HG03575 (cell line): ENCODE measurements around the gene ACYP1.

Experiments
- ATAC-seq: cut with Tn5 transposase; IDR thresholded peaks from one replicate; pipeline ENCODE4 v1.9.1; 2021; ENCODE audit not compliant: unreplicated experiment, insufficient number of reproducible peaks, low FRiP score; ENCODE audit errors: extremely low read depth

ACYP1 gene

DNA sequence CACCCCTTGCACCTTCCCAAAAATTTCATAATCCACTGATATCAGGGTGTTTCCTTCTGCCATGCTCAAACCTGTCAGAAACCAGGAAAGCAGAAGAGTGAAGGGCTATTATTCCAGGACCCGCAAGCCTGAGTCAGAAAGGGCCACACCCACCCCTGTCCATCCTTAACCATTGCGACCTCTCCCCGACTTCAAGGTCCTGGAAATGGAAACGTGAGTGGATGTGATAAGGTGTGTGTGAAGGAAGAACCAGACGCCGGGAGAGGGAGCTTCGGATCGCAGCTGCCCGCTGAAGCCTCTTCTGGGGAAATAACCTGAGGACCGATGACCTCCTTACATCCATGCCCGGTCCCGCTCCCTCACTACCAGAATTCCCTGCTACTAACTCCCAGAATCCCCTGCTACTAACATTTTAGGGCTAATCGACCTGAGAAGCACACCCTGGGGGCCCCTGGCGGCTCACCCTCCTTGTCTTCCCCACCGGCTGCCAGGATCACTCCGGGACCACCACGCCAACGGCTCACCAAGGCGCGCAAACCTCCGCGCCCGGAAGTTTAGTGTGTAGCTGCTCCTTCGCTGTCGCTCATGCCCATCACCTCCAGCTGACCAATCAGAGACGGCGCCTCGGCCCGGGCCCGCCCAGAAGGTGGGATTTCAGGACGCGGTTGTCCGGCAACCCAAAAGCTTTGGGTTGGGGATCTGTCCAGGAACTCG lies at the start of gene ACYP1:
Gene ACYP1, minus strand, starts transcription at position 534 of the 714 bp plus-strand sequence. Its CDS starts 471 bp downstream, at position 63.
- peak; percentile 57 for ATAC-seq

DNA sequence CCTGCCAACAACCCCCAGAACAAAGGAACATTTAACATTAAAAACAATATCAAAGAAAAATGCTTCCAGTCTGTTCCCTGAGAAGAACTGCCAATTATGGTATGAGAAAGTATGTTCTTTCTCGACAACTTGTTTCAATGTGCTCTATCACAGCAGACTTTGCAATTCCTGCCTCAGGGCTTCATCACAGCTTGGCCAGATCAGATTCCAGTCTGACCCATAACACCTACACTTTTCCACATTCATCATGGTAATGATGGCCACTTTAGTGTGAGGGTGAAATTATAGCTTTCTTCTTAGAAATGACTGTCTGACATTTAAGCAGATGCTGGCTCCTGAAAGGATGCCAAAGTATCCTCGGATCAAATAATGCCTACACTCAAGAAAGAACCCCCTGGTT lies 46.1 kb upstream of the ACYP1 start:
- no peak for ATAC-seq

DNA sequence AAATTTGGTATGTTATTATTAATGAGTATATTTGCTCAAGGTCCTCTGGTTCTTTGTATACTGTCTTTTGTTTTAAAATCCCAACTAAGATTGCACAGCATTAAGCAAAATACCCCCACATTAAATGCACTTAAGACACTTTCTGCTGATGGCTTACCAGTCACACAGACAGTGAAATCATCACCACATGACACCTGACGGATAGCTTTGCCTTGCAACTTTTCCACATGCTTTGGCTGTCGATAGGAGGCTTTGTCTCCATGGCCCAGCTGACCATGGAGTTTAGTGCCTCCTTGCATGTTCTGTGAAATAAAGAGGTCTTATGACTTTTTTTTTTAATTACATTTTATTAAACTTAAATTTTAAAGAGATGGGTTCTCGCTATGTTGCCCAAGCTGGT lies 43.4 kb upstream of the ACYP1 start:
- no peak for ATAC-seq

DNA sequence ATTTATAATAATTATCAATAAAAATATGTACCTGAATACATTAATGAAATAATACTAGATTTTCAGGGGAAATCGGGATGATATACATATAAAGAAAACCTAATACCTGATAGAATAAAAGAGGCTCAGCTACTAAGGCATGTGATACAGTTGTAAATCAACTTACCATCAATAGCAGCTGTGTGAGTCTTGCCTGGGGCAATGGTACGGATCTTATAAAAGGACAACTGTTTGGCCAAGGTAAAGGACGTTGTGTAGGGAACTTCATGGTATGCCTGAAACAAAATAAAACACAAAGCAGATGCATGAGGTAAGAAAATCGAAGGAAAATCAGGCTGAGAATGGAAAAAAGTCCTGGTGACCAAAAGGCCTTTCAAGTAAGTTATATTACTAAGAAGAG lies 37.7 kb upstream of the ACYP1 start:
- ATAC-seq: no peak

DNA sequence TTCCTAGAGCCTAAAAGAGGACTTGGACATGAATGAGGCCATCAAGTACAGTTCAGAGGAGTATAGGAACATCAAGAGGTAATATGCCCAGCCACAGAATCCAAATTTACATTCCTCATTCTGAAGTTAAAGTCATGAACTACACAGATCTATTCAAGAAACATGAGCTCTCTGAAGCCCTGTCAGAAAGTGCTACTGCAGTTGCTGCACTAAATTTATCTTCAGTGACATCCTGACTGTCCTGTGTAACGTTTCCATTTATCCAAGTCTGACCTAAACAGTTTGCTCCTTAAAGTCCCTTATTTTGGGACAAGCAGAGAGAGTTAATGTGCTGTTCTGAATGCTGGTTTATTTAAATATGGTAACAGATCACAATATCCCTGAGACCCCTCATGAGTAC lies 34.9 kb upstream of the ACYP1 start:
- ATAC-seq: no peak

DNA sequence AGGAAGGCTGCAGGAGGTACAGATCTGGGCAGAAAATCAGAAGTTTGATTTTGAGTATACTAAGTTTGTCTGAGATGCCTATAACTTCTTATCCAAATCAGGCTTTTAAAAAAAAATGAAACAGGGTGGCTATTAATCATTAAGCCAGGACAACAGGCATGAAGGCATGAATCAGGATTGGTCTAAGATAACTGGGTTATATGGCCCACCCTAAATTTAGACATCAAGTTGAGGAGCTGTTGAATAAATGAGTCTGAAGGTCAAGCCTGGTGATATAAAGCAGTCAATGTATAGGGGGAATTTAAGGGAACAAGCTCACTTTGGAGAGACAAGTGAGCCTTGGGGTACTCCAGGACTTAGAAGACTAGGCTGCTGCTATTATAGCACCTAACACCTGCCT lies 34.4 kb upstream of the ACYP1 start:
- no peak for ATAC-seq

DNA sequence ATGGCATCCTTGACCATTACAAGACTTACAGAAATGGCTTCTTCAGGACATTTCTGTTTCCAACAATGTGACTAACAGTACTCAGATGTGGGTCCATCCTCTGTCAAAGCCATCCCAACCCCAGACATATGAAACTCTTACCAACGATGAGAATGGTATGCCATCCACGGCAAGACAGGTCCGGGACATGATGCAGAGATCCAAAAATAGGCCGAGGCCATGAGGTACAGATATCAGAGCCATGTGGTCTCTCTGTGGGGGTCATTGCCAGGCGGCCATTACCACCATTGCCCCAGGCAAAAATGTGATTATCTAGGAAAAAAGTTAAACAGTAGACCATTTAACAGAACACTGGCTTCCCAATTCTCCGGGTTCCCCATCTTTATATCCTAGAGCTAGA lies 33.1 kb upstream of the ACYP1 start:
- ATAC-seq: no peak

DNA sequence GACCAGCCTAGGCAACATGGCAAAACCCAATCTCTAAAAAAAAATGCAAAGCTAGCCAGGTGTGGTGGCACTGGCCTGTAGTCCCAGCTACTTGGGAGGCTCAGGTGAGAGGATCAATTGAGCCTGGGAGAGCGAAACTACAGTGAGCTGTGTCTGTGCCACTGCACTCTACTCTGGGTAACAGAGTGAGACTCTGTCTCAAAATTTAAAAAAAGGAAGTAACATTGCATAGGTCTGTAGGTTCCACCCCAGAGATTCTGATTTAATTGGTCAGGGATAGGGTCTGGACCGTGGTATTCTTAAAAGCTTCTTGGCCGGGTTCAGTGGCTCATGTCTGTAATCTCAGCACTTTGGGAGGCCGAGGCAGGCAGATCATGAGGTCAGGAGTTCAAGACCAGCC lies 31.9 kb upstream of the ACYP1 start:
- ATAC-seq: no peak

DNA sequence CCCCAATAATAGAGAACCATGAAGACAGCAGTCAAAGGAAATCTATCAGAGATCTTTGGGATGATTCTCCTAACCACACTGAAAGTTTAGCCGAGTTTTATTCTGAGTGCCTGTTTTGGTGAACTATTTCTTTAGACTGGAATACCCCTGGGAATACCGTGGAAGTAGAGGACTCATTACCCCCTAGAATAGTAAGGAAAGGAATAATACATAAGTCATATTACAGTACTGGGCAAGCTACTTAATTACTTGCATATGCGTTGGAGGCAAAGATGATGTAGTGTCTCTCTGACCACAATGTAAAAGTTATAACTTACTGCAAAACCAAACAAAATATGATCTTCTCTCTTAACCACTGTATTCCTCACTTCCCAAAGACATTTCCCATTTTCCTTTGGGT lies 31.1 kb upstream of the ACYP1 start:
- ATAC-seq: no peak

DNA sequence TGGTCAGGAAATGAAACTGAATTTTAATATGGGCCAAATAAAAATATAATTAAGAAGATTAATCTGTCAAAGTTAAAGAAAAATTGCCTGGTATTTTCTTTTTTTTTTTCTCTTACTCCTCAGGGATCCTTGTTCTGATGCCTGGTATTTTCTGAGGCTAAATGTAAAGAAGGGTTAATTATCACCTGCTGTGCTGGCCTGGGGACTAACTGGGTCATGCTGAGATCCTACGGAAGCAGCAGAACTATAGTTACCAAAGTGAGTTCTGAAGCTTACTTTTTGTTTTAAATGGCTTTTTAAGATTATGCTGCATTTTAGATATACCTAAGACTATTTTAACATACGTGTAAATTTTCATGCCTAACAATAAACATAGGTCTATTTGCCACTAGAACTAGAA lies 28.9 kb upstream of the ACYP1 start:
- ATAC-seq: no peak

DNA sequence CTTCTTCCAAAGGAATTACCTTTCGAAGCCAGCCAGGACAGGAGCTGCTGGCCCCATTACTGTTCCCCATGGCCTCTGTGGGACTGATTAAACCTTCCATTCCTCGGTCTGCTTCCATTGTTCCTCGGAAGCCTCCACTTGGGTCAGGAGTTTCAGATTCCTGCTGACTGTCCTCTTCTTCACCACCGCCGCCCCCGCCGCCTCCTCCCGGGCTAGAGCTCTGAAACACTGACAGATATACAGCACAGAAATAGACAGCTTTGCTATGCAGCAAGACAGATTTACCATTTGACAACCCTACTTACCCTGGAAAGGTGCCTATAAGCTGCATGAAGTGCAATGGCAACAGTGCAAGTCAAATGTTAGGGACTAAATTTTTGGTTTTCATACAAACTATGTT lies 27.4 kb upstream of the ACYP1 start:
- no peak for ATAC-seq

DNA sequence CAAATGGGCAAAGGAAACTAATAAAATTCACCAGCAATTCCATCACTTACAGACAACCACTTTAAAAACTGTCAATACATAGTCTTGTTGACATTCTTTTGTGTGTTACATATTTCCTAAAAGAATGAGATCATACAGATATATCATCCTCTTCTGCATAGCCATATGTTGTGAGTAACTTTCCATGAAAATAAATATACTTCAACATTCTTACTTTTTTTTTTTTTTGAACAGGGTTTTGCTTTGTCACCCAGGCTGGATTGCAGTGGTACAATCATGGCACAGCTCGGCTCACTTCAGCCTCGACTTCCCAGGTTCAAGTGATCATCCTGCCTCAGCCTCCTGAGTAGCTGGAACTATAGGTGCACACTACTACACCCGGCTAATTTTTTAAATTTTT lies 26.5 kb upstream of the ACYP1 start:
- ATAC-seq: no peak

DNA sequence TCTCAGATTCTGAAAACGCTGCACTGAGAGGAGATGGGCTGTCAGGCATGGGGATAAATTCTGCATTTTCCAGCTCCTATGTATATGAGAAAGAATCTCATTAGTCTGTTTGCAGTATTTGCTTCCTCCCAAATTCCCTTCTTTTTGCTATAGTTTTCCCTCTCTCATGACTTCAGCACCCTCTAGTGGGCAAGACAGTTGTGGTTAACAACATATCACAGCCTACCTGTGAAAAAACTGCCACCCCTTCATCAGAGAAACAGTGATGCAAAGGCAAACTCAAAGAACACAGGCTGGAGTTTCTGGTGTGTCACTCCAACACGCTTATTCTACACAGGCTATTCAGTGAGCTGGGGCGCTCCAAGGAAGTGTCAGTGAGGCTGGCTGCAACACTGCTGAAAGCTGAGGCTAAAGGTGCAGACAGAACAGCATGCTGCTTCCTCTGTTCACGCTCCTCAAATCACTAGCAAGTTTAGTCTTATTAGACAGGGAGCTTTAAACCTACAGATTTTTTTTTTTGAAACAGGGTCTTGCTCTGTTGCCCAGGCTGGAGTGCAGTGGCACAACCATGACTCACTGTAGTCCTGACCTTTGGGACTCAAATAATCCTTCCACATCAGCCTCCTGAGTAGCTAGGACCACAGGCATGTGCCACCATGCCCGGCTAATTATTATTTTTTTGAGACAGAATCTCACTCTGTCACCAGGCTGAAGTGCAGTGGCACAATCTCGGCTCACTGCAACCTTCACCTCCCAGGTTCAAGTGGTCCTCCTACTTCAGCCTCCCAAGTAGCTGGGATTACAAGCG lies 24.9 kb upstream of the ACYP1 start:
- no peak for ATAC-seq

DNA sequence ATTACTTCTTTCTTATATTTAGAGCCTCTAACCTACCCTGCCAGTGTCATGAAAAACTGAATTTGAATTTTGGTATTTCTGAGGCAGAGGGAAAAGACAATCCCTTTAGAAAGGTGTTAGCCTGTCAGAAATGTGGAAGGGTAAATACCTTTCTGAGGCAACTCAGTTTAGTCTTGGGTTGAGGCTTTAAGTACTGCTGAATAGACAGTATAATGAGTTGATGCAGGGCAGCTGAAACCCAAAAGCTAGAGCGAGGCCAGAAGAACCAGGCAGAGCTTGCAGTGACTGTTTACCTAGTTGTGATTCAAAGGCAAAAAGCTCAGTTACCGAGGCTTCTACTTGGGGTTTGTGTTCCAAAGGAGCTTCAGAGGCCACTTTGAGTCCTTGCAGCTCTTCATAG lies 24.3 kb upstream of the ACYP1 start:
- no peak for ATAC-seq

DNA sequence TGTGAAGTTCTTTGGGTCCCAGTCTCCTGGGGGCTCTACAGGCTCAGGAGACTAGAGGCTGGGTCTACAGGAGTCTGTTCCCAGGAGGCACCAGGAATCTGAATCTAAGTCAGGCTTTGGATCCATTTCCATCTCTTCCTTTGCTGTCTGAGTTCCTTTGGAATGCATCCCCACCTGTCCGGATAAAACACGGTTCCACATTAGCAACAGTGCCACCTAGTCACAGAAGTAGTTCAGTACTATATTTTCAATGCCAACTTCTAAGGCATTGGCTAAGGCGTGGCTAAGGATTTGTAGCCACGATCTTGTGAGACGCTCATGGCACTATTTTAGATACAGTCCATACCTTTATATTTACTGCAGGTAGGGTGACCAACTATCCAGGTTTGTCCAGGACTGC lies 20.7 kb upstream of the ACYP1 start:
- ATAC-seq: no peak

DNA sequence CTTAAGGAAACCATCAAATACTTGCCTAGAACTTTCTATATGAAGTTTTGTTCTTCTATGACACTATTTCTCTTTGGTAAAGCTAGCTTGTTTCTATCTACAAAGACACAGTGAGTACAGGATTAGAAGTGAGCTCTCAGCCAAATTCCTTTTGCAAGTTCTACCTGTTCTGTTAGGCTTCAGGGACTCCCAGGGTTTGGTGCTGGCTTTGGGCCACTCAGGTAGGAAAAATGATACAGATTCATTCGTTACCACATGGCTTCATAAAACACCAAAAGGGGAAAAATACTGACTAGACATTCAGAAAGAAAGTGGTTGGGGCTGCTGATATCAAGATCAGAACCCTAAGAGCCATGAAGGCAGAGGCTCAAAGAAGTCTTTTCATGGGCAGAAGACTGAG lies 19.4 kb upstream of the ACYP1 start:
- ATAC-seq: no peak

DNA sequence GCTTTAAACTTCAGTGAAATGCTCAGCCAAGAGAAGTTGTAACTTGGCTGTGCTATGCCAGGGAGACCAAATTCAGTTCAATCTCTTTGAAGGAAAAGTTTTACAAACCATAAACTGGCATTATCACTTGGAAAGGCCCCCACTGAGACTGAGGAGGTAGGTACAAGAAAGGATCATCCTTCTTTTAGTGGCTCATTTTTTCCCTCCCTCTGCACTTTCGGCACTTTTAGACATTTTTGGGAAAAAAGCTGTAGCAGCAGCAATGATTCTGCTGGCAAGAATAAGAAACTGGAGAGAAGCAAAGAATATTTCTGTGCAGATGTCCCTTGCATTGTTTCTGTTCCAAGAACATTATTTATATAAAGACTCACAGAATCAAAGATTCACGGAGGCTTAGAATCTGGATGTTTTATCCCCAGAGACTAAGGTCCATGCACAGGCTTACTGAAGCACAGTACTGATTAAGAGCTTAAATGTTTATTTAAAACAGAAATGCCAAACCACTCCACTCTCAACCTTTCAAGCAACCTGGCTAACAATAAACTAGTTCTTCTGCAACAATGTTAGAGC lies 17.9 kb upstream of the ACYP1 start:
- no peak for ATAC-seq

DNA sequence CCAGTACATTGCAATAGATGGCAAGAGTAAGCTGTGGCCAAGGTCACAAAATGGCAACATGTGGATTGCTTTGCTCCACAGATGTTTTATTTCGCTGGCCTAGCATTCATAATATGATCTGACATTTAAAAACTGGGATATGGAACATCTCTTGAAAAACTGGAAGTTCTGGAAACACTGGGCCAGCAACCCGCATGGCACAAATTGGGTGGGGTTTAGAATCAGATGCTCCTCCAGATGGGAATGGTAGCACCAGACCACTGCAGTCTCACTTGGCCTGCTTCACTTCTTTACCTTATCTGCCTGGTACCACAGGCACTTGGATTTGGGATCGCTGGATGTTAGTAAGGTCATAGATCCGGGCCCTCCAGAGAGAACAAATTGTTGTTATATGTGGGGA lies 15.7 kb upstream of the ACYP1 start:
- ATAC-seq: no peak

DNA sequence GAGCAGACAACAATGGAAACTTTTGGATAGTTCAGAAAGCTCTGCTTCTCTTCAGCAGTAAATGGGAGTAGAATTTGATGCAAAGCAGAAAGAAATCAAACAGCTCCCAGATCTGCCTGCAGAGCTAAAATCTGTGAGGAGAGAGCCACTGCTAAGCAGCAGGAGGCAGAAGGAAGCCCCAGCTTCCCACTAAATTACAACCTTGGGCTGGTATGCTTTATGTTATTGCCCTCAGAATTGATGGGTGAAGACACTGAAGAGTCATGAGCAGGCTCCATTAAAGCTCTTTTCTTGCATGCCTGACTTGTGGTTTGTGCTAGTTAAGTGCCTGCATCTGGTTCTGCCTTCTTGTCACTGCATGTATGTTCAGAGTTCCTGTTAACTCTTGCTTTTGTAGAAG lies 14.0 kb upstream of the ACYP1 start:
- ATAC-seq: no peak

DNA sequence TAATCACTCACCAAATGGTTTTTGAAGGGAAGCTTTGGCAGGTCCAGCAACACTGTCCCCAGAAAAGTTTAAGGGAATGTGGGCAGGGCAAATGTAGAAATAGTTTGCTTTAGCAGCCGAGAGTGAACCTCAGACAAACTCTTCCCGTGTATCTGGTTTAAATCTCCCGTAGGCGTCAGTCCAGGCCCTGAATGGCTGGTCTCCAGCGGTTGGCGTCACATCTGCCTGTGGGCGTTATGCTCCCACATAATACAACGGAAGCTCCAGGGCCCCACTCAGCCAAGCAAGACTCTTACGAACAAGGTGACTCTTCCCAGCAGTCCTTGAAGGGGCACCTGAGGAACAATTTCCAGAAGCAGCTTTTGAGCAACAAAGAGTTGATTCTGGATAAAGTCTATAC lies 6.6 kb upstream of the ACYP1 start:
- no peak for ATAC-seq
